Activated naive CD4-positive, alpha-beta T cell (primary cell): ENCODE results near the gene POLR3E.
A peak's percentile ranks its signal among the peaks of the same experiment; 100 is the strongest.

Experiments
- DNase-seq, 4 experiments: peaks; one replicate each; lab custom pipeline; 2025; lab: John Stamatoyannopoulos, UW

The POLR3E gene, protein sequence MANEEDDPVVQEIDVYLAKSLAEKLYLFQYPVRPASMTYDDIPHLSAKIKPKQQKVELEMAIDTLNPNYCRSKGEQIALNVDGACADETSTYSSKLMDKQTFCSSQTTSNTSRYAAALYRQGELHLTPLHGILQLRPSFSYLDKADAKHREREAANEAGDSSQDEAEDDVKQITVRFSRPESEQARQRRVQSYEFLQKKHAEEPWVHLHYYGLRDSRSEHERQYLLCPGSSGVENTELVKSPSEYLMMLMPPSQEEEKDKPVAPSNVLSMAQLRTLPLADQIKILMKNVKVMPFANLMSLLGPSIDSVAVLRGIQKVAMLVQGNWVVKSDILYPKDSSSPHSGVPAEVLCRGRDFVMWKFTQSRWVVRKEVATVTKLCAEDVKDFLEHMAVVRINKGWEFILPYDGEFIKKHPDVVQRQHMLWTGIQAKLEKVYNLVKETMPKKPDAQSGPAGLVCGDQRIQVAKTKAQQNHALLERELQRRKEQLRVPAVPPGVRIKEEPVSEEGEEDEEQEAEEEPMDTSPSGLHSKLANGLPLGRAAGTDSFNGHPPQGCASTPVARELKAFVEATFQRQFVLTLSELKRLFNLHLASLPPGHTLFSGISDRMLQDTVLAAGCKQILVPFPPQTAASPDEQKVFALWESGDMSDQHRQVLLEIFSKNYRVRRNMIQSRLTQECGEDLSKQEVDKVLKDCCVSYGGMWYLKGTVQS

DNA sequence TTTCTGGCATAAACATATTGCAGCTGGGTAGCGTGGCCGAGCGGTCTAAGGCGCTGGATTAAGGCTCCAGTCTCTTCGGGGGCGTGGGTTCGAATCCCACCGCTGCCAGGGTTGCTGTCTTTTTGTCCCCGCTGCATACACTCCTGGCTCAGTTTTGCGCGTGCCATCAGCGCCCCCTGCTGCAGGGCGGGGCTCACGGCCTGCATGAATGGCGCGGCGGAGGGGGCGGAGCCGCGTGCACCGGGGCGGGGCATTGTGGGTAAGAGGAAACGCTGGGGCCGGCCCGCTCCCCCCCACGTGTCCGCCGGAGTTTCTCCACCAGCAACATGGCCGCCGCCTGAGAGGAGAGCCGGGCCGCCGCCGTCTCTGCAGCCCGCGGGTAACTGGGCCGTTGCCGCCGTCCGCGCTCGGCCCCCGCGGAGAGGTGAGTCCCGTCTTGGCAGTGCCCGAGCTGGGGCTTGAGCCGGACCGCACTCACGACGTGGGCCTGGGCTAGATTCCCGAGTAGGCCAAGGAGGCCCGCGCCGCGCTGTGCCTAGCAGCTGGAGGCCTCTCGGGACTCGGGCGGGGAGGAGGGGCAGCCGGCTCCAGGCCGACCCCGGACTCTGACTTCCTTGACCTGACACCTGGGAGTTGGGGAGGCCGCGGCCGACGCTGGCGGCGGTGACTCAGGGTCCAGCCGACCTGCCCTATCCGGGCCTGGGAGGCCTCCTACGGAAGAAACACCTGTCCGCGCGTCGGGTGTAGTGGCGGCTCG lies at the start of gene POLR3E:
POLR3E (plus strand) TSS at position 296 of the 757 bp plus-strand sequence. CDS start 5,560 bp downstream, outside the sequence.
- peak; percentile 99 to 100 (median 100) for DNase-seq

DNA sequence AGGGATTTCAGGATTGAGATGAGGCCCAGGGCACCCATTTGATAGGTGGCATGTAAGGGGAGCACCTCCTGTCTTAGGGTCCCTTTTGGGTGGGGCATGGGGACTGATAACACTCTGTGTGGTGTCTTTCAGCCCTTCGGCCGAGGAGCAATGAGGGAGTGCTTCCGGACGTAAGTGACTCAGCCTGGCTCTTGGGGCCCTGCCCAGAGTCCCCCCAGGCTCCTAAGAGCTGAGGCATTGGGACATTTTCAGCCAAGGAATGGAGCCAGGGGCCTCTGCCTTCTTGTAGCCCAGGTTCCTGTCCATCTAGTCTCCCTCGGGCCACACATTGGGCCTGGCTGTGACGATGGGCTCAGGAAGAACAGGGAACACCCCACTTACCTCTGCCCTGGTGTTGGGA lies 46.7 kb upstream of the POLR3E start:
- no peak for DNase-seq

DNA sequence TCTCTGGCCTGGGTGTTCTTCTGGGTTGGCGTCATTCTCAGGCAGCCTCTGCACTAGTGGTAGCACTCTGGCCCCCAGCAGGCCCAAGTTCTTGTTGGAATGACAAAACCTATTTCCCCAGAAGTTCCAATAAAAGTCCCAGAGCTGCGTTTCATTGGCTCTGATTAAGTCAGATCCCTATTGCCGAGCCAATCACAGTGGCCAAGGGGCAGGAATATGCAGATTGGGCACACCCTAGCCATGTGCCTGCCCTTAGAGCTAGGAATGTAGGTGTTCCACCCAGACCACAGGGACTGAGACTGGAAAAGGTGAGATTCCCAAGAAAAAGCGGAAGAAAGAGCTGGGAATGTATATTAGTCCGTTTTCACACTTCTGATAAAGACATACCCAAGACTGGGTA lies 44.9 kb upstream of the POLR3E start:
- DNase-seq = no peak

DNA sequence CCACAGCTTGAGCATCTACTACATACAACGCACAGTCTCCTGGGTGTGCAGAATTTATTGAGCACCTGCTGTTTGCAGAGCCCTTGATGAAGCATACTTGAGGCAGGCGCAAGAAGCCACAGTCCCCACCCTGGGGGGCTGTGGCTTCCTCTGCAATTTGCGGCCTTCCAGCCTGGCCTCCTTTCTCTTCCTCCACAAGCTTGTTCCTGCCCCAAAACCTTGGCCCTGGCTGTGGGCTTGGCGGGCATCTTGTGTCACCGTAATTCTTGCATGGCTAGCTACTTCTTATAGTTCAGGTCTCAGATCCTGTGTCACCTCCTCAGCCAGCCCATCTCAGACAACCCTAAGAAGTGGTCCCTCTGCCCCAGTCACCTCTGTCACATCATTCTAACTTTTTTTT lies 43.9 kb upstream of the POLR3E start:
- no peak for DNase-seq

DNA sequence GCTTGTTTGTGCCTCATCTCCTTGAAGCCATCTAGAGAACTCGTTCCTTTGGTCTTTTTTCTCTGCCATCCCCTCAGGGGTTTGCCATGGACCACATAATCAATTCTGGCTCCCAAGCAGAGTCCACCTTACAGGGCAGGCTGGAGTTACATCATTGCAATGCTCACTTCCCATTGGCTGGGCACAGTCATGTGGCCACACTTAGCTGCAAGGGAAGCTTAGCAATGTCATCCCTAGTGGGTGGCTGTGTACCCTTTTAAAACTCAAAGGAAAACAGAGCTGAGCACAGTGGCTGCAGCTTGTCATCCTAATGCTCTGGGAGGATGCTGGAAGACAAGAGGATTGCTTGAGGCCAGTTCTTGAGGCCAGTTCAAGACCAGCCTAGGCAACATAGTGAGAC lies 41.9 kb upstream of the POLR3E start:
- DNase-seq = no peak

DNA sequence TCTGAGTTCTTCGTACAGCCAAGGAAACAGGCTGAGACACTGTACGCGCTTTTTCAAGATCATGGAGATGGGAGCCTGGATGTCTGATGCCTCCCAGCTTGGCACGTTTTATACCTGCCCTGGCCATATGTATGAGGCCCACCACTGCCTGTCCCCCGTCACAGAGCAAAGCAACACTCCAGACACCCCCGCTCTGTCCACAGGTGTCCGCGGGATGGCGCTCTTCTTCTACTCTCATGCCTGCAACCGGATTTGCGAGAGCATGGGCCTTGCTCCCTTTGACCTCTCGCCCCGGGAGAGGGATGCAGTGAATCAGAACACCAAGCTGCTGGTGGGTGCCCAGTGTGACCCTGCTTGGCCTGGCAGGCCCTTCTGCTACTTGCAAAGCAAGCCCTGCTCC lies 39.8 kb upstream of the POLR3E start:
- no peak for DNase-seq

DNA sequence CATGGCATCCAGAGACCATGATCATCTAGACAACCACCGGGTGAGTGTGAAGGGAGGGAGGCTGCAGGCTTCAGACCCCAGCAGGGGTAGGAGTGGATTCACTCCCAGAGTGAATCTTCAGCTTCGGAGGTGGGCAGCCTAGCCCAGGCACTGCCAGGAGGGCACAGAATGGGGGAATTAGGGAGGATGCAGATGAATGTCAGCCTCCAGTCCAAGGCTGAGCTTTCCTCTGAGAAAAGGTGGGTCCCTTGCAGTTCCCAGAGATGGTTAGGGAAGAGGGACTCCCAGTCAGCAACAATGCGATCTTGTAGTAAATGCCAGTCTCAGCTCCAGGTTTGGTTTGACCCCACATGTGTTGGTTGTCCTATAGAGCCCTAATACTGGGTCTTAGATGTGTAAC lies 36.7 kb upstream of the POLR3E start:
- DNase-seq = no peak

DNA sequence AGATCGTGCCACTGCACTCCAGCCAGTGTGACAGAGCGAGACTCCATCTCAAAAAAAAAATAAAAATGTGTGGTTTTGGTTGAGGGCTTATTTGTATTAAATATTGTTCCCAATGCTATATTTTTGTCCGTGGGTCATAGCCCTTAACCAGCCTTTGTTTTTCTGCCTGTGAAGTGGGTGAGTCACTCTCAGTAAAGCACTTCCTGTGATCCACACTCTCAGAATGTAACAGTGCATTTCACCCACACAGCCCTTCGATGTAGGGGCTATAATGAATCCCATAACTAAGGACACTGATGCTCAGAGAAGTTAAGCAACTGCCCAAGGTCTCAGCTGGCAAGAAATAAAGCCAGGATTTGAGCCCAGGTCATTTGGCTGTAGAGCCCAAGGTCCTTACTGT lies 34.7 kb upstream of the POLR3E start:
- DNase-seq = no peak

DNA sequence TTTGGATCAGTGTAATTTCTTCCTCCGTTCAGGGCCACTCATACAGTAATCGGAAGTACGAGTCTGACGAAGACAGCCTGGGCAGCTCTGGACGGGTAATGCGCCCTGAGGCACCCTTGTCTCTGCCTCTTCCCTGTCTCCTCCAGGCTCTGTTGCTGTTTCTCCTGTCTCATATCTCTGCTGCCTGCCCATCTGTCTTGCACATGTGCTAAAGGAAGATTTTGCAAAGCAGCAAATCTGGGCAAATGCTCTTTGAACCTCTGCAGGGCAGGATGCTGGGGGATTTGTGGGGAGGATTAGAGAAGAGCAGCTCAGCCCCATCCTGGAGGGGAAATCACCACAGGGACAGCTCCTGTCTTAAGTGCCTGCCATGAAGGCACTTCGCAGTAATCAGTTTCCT lies 32.4 kb upstream of the POLR3E start:
- DNase-seq = no peak

DNA sequence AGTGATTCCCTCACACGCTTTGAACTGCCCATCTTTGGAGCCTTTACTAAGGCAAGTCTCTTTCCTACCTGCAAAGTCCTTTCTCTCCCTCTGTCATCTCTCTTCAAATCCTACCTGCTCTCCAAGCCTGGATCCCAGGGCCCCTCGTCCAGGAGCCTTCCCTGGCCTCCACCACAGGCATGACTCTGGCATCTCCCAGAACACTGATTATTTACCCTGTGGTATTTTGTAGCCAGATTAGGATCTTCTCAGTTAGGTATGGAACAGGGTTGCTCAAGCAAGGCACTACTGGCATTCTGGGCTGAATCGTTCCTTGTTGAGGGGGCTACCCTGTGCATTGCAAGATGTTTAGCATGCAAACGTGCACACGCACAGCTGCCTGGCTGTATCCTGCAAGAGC lies 31.9 kb upstream of the POLR3E start:
- no peak for DNase-seq

DNA sequence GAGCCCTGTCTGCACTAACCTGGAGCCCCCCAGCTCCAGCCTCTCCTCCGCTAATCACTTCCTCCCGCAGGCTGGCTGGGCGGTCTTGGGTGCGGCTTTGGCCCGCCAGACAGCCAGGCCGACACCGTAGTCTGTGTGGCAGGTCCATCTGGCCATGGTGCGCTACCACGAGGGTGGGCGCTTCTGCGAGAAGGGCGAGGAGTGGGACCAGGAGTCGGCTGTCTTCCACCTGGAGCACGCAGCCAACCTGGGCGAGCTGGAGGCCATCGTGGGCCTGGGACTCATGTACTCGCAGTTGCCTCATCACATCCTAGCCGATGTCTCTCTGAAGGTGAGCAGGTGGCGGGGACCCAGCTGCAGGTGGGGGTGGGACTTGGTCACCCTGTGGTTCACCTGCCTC lies 30.7 kb upstream of the POLR3E start:
- no peak for DNase-seq

DNA sequence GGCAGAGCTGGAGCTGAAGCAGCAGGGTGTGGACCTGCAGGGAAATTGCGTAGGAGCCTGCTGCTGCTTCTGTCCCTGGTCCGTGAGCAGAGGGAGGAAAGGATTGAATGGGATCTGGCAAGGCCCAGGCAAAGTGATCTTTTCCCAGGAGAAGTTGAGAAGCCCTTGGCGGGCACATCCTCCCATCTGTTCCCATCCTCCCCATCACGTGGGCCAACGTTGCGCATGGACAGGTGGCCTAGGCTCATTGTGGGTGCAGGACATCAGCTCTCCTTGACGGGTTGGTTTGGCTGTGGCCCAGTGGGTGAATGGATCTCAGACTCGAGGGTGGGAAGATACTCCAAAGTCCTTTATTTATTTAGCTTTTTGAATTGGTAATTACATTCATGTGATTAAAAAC lies 29.4 kb upstream of the POLR3E start:
- no peak for DNase-seq

DNA sequence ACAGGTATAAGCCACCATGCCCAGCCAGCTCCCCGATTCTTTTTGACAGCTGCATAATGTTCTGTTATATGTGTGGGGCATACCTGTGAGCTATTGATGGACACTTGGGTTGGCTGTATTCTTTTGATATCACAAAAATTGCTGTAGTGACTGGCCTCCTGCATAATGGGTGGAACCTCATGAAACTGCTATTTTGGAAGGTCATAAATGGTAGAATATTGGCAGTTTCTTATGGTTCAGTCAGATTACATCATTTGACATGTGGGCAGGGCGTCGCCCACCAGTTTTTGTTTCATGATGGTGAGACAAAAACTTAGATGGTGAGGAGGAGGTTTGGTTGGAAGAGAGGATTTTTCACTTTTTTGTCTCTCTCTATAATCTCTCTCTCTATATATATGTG lies 26.7 kb upstream of the POLR3E start:
- DNase-seq = no peak

DNA sequence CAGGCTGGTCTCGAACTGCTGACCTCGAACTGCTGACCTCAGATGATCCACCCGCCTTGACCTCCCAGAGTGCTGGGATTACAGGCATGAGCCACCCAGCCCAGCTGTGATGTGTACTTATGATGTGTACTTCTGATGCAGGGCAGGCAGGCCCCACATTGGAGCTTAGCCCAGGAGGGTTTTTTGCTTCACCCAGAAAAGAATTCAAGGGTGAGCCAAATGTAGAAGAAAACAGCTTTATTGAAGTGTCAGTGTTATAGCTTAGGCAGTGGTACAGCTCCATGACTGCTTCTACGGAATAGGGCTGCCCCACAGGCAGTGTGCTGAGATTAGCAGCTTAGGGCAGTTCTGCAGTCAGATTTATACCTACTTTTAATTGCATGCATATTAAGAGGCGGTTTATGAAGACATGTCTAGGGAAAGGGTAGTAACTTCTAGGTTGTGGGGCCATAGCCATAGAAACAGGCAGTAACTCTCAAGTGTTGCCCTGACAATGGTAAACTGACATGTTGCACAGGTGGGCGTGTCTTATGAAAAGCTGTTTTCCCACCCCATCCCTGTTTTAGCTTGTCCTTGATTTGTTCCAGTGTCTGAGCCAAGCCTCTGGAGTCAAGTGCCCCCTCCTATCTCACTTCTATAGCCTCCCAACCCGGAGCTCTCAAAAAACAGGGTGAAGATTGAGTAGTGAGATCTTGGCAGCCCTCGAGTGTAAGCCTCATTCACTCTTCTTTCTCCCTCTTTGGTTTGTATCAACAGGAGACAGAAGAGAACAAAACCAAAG lies 24.1 kb upstream of the POLR3E start:
- DNase-seq = no peak

DNA sequence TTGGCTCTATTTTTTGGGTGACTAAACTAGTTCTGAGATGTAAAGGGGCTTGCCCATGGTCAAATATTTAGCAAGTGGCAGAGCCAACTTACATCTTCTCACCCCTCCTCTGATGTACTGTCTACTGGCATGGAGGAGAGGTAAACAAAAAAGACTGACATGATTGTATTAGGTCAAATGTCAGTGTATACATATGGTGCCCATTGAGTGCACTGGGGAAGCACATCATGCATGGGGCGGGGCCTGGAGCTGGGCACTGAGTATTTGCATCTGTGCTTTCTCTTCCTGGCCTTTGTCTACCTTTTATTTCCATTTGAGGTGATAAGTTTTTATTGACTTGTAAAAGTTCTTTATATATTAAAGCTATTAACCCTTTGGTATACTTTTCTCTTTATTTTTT lies 22.3 kb upstream of the POLR3E start:
- DNase-seq = no peak

DNA sequence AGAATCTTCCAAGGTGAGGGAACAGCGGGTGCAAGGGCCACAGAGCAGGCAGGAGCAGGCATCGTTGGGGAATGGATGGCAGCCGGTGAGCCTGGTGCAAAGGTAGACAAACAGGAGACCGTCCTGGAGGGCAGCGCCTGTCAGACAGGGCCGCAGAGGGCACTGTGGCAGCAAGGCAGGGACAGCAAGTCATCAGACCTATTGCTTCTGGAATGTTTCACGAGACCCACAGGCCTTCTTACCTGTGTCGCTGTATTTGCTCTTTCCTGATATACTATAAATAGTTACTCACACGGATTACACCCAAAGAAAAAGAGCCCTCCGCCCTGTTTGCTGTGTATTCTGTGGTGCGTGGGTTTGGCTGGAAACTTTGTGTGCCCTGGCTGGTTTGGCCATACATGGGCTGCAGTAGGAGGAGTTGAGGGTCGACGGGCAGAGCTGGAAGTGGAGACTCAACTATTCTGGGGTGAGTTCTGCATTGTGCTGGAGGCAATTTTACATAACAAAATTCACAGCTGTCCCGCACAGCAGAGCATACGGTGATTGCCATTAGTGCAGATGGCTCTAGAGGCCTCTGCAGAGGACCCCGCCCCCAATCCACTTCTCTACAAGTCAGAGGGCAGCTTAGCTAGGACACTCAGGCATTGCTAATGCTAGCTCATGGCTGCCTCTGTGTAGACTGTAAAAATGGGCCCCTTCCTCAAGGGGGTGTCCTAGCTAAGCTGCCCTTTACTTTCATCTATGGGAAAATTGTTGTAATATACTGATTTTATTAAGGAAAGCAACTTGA lies 18.6 kb upstream of the POLR3E start:
- DNase-seq = no peak

DNA sequence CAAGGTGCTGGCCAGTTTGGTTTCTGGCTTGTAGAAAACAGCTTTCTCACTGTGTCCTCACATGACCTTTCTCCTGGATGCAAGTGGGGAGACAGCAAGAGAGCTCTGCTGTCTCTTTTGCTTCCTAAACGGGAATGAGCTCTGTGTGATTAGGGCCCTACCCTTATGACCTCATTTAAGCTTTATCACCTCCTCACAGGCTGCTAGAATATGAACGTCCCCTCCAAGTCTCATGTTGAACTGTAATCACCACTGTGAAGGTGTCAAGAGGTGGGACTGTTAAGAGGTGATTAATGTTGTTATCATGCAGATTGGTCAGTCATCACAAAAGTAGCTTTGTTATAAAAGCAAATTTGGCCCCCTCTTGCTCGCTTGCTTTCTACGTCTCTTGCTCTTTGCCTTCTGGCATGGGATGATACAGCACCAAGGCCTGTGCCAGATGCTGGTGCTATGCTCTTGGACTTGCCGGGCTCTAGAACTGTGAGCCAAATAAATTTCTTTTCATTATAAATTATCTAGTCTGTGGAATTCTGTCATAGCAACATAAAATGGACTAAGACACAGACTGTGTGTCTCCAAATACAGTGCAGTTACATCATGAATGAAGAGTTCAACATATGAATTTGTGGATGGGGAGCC lies 14.8 kb upstream of the POLR3E start:
- DNase-seq = no peak

DNA sequence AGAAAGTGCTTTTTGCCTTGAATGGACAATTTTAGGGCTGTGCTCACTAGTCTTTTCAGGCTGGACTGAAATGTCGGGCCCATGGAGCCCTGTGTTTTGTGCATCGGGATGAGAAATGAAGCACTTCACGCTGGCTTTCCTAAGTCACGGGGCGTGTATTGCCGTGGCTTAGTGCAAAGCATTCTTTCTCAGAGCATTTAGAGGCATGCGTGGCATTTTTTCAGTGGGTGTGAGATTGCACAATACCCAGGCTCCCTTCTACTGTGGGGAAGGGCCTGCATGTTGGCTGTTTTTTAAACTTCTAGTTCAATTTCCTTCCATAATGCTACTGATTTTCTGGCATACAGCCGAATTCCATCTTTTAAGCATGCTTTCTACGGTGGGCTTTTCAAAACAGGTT lies 12.6 kb upstream of the POLR3E start:
- DNase-seq = no peak

DNA sequence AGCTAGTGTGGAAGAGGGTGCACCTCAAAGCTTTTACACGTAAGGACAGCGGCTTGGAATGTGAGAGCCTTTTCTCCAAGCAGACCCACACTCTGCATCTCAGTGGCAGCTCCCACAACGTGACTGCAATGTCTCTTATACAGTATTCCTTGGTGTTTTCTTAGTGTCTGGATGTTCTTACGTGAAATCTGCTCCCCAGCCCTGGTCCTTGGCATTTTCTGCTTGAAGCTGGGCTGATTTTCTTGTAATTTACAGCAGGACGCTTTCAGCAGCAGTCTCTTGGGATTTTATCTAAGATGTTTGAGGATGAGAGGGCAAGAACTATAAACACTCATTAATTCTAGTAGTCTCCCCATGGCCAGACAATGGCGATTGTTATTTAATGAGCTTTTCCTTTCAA lies 12.1 kb upstream of the POLR3E start:
- DNase-seq = no peak

DNA sequence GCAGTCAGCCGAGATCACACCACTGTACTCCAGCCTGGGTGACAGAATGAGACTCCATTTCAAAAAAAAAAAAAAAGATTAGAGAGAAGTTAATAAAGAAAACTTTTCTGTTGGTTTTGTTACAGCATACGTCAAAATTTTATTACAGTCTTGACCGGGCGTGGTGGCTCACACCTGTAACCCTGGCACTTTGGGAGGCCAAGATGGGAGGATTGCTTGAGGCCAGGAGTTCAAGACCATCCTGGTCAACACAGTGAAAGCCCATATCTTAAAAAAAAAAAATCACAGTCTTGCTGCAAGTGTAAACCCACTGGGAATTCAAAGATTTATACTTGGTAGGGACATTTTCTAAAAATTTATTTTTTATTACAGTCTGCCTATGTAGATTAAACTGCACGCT lies 6.2 kb upstream of the POLR3E start:
- no peak for DNase-seq

DNA sequence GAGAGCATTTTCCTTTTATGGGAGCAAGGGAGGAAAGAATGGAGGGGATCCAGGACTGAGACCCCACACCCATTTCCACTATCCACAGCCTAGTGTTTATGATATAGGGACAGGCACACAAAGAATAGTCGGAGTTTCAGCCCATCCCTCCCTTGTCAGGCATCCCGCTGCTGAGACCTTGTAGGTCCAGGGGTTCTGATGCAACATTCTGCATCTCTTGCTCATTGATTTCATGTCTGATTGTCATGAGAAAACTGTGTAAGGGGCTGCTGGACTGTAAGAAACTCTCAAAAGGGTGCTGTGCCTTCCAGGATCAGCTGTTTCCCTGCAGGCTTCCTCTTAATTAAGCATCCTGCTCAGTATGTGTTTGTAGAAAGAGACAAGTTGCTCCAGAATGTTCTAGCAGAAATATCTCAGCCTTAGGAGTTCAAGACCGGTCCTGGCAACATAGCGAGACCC lies 5.3 kb upstream of the POLR3E start:
- DNase-seq = no peak
